HG02852 (cell line): ENCODE measurements around the gene MFSD12.

Experiments
- ATAC-seq: cut with Tn5 transposase; IDR thresholded peaks from one replicate; pipeline ENCODE4 v1.9.1; 2021; ENCODE audit warnings: mild to moderate bottlenecking, moderate library complexity; ENCODE audit not compliant: unreplicated experiment

The MFSD12 gene

DNA sequence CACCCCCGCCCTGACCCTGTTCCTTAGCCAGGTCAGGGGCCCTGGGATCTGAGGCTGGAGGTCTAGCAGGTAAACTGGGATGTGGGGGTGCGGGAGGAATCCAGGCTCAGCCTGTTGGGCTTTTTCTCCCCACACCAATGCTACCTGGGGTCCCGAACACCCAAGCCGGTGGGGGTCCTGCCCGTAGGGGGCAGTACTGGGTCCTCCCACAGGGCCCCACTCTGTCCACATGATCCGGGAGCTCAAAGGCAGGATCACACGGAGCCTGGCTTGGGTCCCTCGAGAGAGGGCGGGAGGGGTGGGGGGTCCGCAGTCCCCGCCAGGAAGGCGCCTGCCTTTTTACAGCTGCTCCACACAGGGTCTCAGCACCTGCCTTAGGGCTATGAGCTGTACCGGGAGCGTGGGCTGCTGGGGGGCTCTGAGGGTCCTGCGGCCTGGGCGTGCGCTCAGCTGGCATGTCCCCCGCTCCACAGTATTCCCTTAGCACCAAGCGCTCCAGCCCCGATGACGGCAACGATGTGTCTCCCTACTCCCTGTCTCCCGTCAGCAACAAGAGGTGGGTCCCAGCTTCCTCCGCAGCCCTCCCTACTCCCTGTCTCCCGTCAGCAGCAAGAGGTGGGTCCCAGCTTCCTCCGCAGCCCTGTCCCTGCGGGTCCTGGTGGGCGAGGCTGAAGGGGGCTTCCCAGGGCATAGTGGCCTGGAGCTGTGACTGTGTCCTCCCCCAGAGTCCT lies 30.7 kb downstream of the MFSD12 start:
- ATAC-seq, result no peak

- no peak for ATAC-seq
These were observed 32.4 kb downstream of the MFSD12 start for GRCh38 chr19:3524904-3525451.

DNA sequence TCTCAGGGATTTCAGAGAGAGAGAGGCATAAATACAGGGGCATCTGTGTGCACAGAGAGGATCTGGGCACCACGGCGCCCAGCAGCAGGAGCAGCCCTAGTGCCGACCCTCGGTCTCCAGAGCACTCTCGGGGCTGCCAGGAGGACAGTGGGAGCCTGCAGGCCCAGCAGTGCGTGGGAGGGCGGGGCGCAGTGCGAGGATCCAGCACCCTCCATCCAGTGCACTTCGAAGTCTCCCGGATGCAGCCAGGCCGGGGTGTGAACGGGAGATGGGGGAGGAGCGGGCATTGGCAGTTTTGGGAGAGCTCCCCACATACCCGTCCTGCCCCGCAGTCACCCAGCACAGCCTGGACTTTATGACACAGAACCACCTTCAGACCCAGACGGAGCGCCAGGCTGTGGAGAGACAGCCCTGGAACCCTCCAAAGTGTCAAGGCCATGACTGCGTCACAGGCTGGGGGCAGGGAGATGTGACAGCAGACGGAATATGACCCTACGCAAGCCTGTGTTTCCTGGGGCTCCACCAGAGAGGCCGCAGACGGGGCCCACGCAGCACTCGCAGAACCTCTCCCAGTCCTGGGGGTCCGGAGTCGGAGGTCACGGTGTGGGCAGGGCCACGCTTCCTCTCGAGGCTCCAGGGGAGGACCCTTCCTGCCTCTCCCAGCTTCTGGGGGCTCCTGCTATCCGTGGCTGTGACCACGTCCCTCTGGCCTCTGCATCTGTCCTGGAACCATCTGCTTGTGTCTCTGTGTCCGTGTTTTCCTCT lies 33.1 kb downstream of the MFSD12 start:
- ATAC-seq, result no peak

DNA sequence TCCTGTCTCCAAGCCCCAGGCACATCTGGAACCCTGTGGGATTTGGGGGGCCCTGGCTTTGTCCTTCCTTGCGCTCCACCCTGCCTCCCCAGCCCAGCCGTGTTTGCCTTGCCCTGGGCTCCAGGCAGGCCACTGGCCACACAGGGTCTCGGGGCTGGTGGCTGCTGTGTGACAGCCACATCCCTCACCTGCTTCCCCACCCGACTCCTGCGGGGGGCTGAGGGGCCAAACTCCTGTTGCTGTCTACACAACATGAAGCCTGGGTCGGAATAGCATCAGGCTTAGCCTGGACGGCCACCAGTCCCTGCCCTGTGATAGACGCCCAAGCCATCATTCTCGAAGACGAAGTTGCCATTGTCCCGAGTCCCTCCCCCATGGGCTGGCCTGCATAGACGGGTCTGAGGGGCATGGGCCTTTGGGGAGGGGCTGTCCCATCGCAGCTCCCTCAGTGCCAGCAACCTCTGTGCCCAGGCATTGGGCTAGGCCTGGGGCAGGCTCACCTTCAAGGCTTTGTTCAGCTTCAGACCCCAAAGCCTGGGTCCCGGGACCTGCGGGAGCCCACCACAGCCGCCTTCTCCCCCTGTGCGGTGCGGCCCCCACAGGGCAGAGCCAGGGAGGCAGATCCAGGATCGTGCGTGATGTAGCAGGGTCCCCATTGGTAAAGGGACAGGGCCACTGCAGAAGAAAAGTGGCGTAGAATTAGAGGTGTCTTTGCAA lies 33.9 kb downstream of the MFSD12 start:
- ATAC-seq, result no peak

GRCh38 chr19:3522421-3523360 lies 34.7 kb downstream of the MFSD12 start:
- ATAC-seq, result no peak

DNA sequence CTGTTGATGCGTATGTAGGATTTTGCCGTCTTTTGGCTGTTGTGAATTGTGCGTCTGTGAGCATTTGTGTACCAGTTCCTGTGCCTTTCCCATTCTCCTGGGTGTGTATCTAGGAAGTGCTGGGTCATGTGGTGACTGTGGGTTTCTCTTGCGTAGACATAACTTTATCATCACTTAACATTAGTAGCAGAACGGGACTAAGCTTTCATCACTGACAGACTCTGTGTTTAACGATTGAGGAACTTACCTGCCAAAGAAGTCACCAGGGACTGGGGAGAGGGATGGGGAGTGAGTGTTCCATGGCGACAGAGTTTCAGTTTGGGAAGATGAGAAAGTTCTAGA lies 36.3 kb downstream of the MFSD12 start:
- ATAC-seq, result no peak

DNA sequence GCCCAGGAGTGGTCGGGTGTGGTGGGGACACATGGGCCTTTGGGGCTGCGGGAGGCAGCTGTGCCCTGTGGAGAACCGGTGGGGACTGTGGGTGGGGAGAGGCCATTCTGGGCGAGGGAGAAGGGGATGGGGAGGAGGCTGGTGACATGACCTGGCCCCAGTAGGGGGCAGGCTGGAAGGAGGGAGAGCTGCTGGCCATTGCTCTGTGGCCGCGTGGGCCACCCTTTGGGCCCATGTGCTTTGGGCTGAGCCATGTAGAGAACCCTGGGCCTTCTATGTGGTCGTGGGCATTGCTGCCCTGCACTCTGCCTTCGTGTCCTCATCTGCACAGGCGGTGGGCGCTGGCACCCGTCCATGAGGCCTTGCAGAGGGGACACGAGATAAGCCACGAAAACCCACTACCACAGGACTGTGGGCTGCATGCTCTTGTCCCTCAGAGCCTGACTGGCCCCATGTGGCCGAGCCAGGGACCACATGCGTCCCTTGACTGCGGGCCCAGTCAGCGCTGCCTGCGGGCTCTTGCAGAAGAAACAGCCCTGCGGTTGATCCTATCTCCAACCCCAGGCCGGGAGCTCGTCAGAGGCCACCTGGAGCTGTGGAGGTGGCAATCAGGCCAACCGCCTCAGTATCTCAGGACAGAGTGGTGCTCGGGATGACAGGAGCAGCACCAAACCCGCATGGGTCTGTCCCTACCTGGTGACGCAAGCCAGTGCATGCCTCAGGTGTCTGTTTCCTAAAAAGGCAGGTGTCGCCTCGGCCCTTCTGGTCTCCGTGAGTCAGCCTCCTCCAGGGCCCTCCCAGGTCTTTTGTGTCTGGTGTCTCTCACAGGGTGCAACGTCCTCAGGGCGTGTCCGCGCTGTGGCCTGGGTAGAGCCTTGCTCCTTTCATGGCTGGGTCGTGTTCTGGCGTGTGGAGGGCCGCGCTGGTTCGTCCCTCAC lies 37.0 kb downstream of the MFSD12 start:
- ATAC-seq, result no peak

DNA sequence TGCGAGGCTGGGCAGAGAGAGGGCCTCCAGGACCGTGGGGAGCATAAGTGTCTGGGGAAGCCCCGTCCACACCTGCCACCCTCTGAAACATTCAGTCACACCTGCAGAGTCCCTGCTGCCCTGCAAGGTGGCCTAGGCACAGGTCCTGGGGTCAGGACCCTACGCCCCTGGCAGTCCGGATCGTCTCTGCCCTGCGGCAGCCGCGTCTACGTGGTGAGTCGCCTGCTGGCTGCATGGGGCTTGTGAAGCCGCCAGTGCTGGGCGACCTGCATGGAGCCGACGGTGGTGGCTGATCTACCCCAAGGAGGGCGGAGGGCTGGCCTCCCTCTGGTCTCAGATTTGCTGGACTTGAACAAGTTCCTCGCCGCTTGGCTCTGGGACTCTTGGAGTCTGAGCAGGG lies 38.3 kb downstream of the MFSD12 start:
- ATAC-seq, result no peak

- no peak for ATAC-seq
These were observed 38.7 kb downstream of the MFSD12 start for GRCh38 chr19:3518659-3519058.

DNA sequence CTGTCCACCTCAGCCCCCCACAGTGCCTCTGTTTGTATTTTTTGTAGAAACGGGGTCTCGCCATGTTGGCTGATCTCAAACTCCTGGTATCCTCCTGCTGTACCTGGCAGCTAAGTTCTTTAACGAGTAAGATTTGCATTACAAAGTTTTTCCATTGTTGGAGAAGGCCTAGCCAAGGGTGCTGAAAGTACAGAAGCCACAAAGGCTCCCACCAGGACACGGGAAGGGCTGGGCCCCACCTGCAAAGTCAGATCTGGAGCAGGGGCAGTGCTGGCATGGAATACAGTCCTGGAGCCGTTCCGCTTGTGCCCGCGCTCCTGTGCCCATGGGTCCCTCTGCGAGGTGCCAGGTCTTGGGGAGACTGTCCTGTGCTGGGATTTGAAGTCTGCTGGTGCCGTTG lies 39.1 kb downstream of the MFSD12 start:
- no peak for ATAC-seq

- ATAC-seq, result no peak
These were observed 39.7 kb downstream of the MFSD12 start for GRCh38 chr19:3517638-3518037.

- no peak for ATAC-seq
These were observed 40.6 kb downstream of the MFSD12 start for GRCh38 chr19:3516675-3517207.

DNA sequence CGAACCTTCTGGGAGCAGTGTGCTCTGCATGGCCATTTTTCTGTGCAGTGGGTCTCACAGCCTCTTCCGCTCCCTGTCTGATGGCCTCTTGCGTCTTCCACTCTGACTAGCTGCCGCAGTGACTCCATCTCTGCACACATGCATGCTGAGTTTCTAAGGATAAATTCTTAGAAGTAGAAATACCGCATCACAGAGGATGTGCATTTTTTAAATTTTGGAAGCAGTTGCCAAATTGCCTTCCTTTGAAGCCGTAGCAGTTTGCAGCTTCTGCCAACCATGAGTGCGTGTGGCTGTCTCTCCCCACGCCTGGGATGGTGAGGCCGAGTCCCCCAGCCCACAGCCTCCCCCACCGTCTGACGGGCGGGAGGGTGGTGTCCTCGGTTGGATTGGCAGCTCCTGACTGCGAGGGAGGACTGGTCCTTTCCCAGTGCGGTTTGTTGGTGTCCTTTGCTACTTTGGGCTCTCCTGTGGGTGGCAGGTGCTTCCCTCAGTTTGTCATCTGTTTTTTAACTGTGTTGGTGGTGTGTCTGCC lies 41.4 kb downstream of the MFSD12 start:
- no peak for ATAC-seq

DNA sequence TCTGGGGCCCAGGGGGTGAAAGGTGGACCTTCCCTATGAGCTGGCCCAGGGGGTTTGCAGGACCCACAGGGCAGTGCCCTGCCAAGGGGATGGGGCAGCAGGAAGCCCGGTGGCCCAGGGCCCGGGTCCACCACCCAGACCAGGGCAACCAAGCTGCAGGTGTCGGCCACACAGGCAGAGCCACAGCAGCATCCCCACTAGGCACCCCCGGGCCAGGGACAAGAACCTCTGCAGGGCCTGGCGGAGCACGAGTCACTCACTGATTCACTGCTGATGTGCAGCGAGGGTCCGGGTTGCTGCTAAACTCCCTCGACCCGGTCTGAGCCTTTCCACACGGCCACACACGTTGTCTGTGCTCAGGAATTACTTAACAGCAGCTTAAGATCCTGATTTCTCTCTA lies 42.5 kb downstream of the MFSD12 start:
- ATAC-seq, result no peak

DNA sequence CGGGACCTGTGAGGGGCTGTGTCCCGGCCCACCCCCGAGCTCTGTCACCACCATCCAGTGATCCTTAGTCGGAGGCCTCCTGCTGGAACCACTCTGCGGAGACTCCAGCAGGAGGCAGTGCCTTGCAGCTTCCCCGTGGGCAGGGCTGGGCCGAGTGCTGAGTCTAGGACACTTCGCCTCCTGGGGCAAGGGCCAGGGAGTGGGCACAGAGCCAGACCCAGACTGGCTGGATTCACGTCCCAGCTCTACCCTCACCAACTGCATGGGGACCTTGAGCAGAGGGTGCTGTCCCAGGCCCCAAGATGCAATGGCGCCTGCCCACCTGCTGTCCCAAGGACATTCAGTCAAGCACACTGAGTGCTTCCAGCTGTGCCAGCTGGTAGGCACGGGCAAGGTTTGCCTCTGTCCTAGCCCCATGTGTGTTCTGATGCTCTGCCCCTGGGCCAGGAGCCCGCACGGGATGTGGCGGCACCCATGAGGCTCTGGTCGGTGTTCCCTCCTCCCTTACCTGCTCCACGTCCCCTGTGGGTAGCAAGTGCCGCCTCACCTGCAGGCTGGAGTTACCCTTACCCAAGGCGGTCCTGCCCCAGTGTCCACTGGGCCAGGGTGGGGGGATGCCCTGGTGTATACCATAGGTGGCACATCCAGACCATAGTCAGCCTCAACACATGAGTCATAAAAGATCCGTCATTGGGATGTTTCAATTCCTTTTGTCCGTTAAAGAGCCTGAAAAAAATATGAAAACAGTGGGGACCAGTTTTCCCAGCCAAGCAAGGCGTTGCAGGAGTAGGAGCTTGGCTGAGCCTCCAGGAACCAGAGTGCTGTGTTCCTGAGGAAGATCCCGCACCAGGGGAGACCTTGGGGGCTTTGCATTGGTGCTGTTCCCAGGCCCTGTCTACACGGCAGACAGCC lies 43.9 kb downstream of the MFSD12 start:
- no peak for ATAC-seq

- no peak for ATAC-seq
These were observed 44.7 kb downstream of the MFSD12 start for GRCh38 chr19:3512562-3513228.

GRCh38 chr19:3511506-3512251 lies 45.7 kb downstream of the MFSD12 start:
- no peak for ATAC-seq
